Measurements from ENCODE around the gene DFFA.

DFFA gene

GRCh38 chr1:10520497-10520896, 48.2 kb upstream of the DFFA start:
- H3K27ac ChIP-seq (ENCODE audit: low read depth, low read length), result no peak overlapping the region
- peaks cover 6% of the 10 kb centered on the region; the same call in 1 of the 2 replicates for H3K79me2 ChIP-seq (ENCODE audit: insufficient read depth, low read length)
- H4K20me1 ChIP-seq (ENCODE audit: low read depth, low read length), result no peaks in the 10 kb centered on the region
- H3K9me3 ChIP-seq (ENCODE audit: insufficient read depth, low read length), result no peaks in the 10 kb centered on the region
- no peak overlapping the region for H3K4me2 ChIP-seq (ENCODE audit: low read depth, low read length, poor library complexity, severe bottlenecking)
- H3F3A ChIP-seq (ENCODE audit: insufficient read depth), result no peaks in the 10 kb centered on the region
- no peak overlapping the region for H2AFZ ChIP-seq (ENCODE audit: low read depth, low read length, severe bottlenecking)
- H3K27me3 ChIP-seq (ENCODE audit: low read length), result no peaks in the 10 kb centered on the region
- H3K4me3 ChIP-seq (ENCODE audit: insufficient read depth, low read length, poor library complexity, severe bottlenecking), result no peak overlapping the region
- TF ChIP-seq EZH2phosphoT487 (conservative IDR thresholded peaks at IDR 0.05; ENCODE audit: low read length) (no peak), CTCF (IDR thresholded peaks at IDR 0.05; ENCODE audit: insufficient read depth, low read length, poor library complexity, severe bottlenecking) (no peak)
- no peaks in the 10 kb centered on the region for H3K36me3 ChIP-seq (ENCODE audit: low read length)
- no peak overlapping the region for H3K9ac ChIP-seq (ENCODE audit: low read length)
- H3K9me2 ChIP-seq (replicated peaks; ENCODE audit: insufficient read depth, low read length), result no peaks in the 10 kb centered on the region

GRCh38 chr1:10519016-10519417, 46.7 kb upstream of the DFFA start:
- Histone ChIP-seq H3K4me2 (ENCODE audit: low read depth, low read length, poor library complexity, severe bottlenecking) (no peak overlapping the region), H2AFZ (ENCODE audit: low read depth, low read length, severe bottlenecking) (no peak overlapping the region), H3K4me3 (ENCODE audit: insufficient read depth, low read length, poor library complexity, severe bottlenecking) (no peak overlapping the region), H3F3A (ENCODE audit: insufficient read depth) (no peaks in the 10 kb centered on the region), H3K27ac (ENCODE audit: low read depth, low read length) (no peak overlapping the region), H4K20me1 (ENCODE audit: low read depth, low read length) (no peaks in the 10 kb centered on the region), H3K9me2 (replicated peaks; ENCODE audit: insufficient read depth, low read length) (no peaks in the 10 kb centered on the region), H3K36me3 (ENCODE audit: low read length) (no peaks in the 10 kb centered on the region), H3K9me3 (ENCODE audit: insufficient read depth, low read length) (no peaks in the 10 kb centered on the region), H3K9ac (ENCODE audit: low read length) (no peak overlapping the region), H3K27me3 (ENCODE audit: low read length) (no peaks in the 10 kb centered on the region), H3K79me2 (ENCODE audit: insufficient read depth, low read length) (peaks cover 12% of the 10 kb centered on the region; the same call in 1 of the 2 replicates)
- TF ChIP-seq CTCF (IDR thresholded peaks at IDR 0.05; ENCODE audit: insufficient read depth, low read length, poor library complexity, severe bottlenecking) (no peak), EZH2phosphoT487 (conservative IDR thresholded peaks at IDR 0.05; ENCODE audit: low read length) (no peak)

GRCh38 chr1:10517677-10517982, 45.3 kb upstream of the DFFA start:
- TF ChIP-seq EZH2phosphoT487 (conservative IDR thresholded peaks at IDR 0.05; ENCODE audit: low read length), result no peak
- Histone ChIP-seq H3K36me3 (ENCODE audit: low read length) (no peaks in the 10 kb centered on the region), H3K27me3 (ENCODE audit: low read length) (no peaks in the 10 kb centered on the region), H3K4me3 (ENCODE audit: insufficient read depth, low read length, poor library complexity, severe bottlenecking) (no peak overlapping the region), H4K20me1 (ENCODE audit: low read depth, low read length) (no peaks in the 10 kb centered on the region), H3K9me2 (replicated peaks; ENCODE audit: insufficient read depth, low read length) (no peaks in the 10 kb centered on the region), H3F3A (ENCODE audit: insufficient read depth) (no peaks in the 10 kb centered on the region), H3K4me2 (ENCODE audit: low read depth, low read length, poor library complexity, severe bottlenecking) (no peak overlapping the region), H2AFZ (ENCODE audit: low read depth, low read length, severe bottlenecking) (no peak overlapping the region), H3K27ac (ENCODE audit: low read depth, low read length) (no peak overlapping the region), H3K9me3 (ENCODE audit: insufficient read depth, low read length) (no peaks in the 10 kb centered on the region), H3K9ac (ENCODE audit: low read length) (no peak overlapping the region), H3K79me2 (ENCODE audit: insufficient read depth, low read length) (peaks cover 23% of the 10 kb centered on the region)

- H3K9ac ChIP-seq (ENCODE audit: low read length), result no peak overlapping the region
- H2AFZ ChIP-seq (ENCODE audit: low read depth, low read length, severe bottlenecking), result no peak overlapping the region
- peaks cover 23% of the 10 kb centered on the region for H3K79me2 ChIP-seq (ENCODE audit: insufficient read depth, low read length)
- H3K9me2 ChIP-seq (replicated peaks; ENCODE audit: insufficient read depth, low read length), result no peaks in the 10 kb centered on the region
- no peak overlapping the region for H3K4me3 ChIP-seq (ENCODE audit: insufficient read depth, low read length, poor library complexity, severe bottlenecking)
- H3F3A ChIP-seq (ENCODE audit: insufficient read depth), result no peaks in the 10 kb centered on the region
- H3K27ac ChIP-seq (ENCODE audit: low read depth, low read length), result no peak overlapping the region
- H3K9me3 ChIP-seq (ENCODE audit: insufficient read depth, low read length), result no peaks in the 10 kb centered on the region
- no peak overlapping the region for H3K4me2 ChIP-seq (ENCODE audit: low read depth, low read length, poor library complexity, severe bottlenecking)
- H3K27me3 ChIP-seq (ENCODE audit: low read length), result no peaks in the 10 kb centered on the region
- H4K20me1 ChIP-seq (ENCODE audit: low read depth, low read length), result no peaks in the 10 kb centered on the region
- TF ChIP-seq EZH2phosphoT487 (conservative IDR thresholded peaks at IDR 0.05; ENCODE audit: low read length) (no peak), CTCF (IDR thresholded peaks at IDR 0.05; ENCODE audit: insufficient read depth, low read length, poor library complexity, severe bottlenecking) (no peak)
- no peaks in the 10 kb centered on the region for H3K36me3 ChIP-seq (ENCODE audit: low read length)
Observed at GRCh38 chr1:10516925-10517676, 44.8 kb upstream of the DFFA start.

Data from SU-DHL-6 (cell line).